GM18520 (cell line): Measurements from ENCODE around the gene GABRA6.
"Not testable (repeated sequence)": the region's sequence is repeated elsewhere in the genome, so short reads cannot be mapped to it uniquely, and the experiment has no call there.

Experiments
- ATAC-seq: cut with Tn5 transposase; IDR thresholded peaks from one replicate; pipeline ENCODE4 v1.9.1; 2021; ENCODE audit not compliant: unreplicated experiment

GABRA6 gene

GRCh38 chr5:161685461-161685860, at the start of gene GABRA6:
GABRA6 (plus strand) TSS chr5:161685721; CDS start chr5:161685990, 269 bp downstream.
- no peak for ATAC-seq

- ATAC-seq, result no peak
Observed at GRCh38 chr5:161637591-161637990, 47.9 kb upstream of the GABRA6 start.

DNA sequence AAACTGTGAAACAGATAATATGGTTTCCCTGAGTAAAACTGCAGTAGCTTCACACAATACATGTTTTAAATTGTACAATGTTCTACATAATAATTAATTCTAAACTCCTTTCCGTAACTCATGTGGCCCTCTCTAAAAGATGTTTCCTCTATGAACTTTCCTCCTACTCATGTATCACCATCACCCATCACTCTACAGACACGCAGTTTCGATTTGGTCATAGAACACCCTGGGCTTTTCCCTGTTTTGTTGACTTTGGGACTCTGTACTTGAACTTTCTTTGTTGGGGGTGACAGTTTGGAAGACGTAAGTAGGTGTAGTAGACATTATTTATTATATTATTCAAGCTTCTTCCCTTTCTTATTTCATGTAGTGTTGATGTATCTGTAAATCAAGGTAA, 44.1 kb upstream of the GABRA6 start:
- no peak for ATAC-seq

DNA sequence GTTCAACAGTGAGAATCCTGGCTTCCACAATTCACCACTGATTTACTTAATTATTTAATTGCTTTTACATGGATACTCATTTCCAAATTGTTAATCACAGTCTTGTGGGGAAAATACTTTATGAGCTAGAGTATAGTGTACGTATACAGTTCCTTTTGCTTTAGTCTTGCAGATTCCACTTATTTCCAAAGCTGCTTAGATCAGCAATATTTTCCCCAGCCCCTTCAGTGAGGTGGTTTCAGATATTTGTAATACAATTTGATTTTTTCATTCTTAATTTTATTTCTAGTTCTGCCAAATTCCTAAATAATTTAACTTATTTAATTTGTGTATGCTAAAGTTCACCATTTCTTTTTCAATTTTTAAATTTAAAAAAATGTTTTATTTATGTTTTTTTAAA, 40.3 kb upstream of the GABRA6 start:
- no peak for ATAC-seq

- ATAC-seq, result not testable (repeated sequence)
Observed at GRCh38 chr5:161651926-161652325, 33.6 kb upstream of the GABRA6 start.

- no peak for ATAC-seq
Observed at GRCh38 chr5:161660806-161661205, 24.7 kb upstream of the GABRA6 start.

DNA sequence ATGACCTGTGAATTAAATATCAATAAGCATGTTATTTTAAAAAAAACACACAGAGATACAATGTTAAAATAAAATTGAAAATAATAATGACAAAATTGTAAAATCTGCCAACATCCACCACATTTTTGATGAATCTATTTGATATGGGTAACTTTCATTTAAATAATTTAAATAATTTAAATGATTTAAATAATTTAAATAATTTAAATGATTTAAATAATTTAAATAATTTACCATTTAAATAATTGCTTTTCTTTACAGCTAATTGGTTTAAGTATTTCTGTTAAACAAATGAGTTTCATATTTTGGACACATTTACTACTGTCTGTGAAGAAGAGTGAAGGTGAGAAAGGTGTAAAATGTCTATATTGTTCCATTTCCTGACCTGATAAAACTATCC, 22.1 kb upstream of the GABRA6 start:
- ATAC-seq, result no peak

DNA sequence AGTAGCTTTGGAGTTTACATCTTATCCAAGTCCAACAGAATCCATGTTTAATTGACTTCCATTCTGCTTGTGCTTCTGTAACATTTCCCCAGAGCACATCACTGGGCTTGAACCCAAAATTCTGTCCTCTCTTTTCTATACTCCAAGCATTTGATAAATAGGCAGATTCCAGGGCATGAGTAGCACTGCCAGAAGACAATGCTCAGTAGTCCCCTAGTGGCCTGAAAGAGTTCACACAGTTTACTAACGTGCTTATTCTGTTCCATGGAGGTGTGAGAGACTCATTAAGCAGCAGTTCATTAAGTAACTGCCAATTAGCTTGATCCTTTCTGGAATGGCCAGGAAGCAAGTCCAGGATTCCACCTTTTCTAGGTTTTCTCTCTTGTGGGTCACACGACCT, 9.4 kb upstream of the GABRA6 start:
- ATAC-seq, result peak; percentile 69

DNA sequence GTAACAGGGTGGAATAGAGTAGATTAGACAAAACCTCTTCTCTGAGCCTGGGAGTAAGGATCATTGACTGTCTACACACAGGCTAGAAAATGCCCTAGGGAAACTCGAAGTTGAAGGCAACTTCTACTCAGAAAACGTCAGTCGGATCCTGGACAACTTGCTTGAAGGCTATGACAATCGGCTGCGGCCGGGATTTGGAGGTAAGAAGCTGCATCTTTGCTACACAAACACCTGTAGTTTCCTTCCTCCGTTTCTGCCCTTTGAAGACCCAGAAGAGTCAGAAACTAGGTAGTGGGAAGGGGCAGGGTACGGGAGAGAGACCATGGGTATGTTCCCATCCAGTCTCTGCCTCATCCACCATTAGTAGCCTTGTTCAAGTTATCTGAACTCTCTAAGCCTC, 628 bp downstream of the GABRA6 start:
- ATAC-seq, result no peak

GRCh38 chr5:161686881-161687280, 1.4 kb downstream of the GABRA6 start:
- no peak for ATAC-seq

DNA sequence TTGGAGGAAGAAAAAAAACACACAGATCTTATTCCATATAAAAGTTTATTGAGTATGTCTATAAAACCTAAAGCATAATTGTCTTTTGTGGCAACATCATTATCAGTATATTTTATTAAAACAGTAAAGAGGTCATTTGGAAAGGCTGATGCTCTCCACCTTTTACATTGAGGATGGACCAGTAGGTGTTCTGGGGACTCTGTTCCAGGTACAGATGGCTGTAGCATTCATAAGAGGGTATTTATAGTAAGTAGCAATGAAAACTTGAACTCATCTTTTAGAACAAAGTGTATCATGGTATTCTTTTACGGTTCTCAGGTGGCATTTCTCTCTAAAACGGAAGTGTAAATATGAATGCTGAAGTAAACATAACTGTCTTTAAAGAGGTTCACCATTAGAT, 1.8 kb downstream of the GABRA6 start:
- no peak for ATAC-seq

GRCh38 chr5:161691911-161692310, 6.4 kb downstream of the GABRA6 start:
- no peak for ATAC-seq

GRCh38 chr5:161697001-161697400, 11.5 kb downstream of the GABRA6 start:
- ATAC-seq, result no peak

- ATAC-seq, result no peak
Observed at GRCh38 chr5:161700065-161700464, 14.5 kb downstream of the GABRA6 start.

DNA sequence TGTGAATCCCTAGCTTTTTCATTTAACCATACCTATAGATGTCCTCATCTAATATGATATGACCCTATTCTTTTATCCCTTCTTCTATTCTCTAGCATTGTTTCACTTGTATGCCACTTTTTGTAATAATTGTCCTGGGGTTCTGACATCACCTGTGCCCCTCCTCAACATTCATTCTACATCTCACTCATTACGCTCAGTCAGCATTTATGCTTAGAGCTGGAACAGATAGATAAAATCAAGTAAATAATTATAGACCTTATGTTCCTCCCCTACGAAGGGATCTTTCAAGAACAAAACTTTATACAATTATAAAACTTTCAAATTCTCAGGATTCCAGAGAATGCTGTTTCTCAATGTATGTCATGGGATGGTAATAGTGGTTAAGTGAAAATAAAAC, 18.0 kb downstream of the GABRA6 start:
- no peak for ATAC-seq

GRCh38 chr5:161707382-161707781, 21.9 kb downstream of the GABRA6 start:
- ATAC-seq, result no peak

DNA sequence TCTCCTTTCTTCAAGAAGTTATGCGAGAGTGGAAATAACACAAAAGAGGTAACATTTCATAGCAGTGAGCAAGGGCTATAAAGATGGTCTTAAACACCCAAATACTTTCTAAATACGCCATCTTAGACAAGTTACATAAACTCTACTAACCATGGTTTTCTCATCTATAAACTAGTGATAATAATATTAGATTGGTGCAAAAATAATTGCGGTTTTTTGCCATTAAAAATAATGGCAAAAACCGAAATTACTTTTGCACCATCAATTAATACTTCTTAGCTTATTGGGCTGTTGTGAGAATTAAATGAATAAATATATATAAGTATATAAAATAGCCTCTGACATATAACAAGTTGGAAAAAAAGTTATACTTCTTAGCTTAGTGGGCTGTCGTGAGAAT, 23.7 kb downstream of the GABRA6 start:
- ATAC-seq, result no peak

DNA sequence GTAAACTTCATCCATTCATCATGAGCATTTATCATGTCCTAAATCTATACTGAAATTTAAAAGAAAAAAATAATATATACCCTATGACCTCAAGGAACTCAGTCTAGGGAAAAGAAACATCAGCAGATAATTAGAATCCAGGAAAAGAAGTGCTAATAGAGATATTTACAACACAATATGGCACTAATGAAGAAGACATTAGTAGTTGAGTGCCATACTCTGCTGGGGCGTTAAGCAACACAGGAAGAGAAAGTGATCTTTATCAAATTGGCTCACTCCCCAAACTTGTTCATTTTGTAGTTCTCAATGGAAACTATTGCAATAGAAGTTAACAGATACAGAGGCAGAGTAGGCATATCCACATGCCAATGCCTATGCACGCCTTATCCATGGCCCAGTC, 27.5 kb downstream of the GABRA6 start:
- no peak for ATAC-seq

GRCh38 chr5:161719157-161719556, 33.6 kb downstream of the GABRA6 start:
- no peak for ATAC-seq

DNA sequence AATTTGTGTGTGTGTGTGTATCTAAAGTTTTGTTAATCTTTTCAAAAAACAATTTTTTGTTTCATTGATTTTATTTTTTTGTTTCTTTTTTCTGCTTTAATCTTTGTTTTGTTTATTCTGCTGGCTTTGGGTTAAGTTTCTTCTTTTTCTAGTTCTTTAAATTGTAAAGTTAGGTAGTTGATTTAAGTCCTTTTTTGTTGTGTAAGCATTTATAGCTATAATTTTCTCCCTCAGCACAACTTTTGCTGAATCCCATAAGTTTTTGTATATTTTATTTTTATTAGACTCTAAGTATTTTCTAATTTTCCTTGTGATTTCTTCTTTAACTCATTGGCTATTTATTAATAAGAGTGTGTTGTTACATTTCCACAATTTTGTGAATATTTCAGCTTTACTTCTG, 34.9 kb downstream of the GABRA6 start:
- no peak for ATAC-seq

GRCh38 chr5:161734741-161735140, 49.2 kb downstream of the GABRA6 start:
- no peak for ATAC-seq

DNA sequence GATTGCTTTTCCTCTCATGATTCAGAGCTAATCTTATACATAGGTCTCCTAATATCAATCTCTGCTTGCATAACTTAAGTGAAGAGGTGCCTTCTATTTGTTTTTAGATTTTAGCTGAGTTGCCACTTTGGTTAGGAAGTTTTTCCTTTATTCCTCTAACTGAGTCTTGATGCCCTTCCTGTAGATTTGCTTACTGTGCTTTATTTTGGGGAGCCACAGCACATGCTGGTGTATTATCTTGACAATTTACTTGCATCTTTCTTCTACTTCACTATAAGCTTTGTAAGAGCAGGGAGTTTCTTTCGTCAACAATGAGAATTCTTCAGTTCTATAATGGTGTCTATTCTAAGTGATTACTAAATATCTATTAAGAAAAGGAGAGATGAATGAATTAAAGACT, 54.9 kb downstream of the GABRA6 start:
- no peak for ATAC-seq

DNA sequence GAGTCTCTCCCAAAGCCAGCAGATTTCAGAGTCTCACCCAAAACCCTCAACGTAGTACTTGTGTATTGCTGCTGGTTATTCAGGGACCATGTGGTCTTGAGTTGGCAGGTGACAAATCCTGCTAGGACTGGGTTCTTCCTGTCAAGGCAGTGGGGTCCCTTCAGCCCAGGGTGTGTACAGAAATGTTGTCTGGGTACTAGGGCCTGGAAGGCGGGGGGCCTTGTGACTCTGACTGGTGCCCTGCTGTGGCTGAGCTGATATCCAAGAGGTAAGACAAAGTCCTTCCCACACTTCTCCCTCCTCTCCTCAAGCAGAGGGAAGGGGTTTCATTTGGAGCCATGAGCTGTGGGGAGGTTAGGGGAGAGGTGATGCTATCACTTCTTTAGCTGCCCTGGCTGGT, 58.8 kb downstream of the GABRA6 start:
- ATAC-seq, result no peak

DNA sequence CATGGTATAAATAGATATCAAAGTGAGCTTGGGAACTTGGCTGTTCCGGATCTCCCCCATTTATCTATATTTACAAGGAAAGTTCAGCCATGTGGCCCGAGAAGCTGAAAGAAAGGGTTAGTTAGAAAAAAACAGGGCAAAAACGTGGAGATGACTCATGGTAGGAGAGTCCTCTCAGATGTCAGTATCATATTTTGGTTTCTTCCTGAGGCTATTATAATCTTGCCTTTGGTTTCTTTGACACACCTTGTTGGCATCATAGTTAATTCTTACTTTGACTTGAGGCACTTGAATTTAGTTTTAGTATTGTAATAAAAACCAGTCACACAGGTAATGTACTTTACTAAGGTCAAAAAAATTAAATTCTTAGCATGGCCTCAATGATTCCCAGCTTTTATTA, 59.9 kb downstream of the GABRA6 start:
- no peak for ATAC-seq
